ENCODE results near the gene CD300LB.
A peak's percentile ranks its signal among the peaks of the same experiment; 100 is the strongest.
"Not testable (repeated sequence)": the region's sequence is repeated elsewhere in the genome, so short reads cannot be mapped to it uniquely, and the experiment has no call there.

CD300LB gene

DNA sequence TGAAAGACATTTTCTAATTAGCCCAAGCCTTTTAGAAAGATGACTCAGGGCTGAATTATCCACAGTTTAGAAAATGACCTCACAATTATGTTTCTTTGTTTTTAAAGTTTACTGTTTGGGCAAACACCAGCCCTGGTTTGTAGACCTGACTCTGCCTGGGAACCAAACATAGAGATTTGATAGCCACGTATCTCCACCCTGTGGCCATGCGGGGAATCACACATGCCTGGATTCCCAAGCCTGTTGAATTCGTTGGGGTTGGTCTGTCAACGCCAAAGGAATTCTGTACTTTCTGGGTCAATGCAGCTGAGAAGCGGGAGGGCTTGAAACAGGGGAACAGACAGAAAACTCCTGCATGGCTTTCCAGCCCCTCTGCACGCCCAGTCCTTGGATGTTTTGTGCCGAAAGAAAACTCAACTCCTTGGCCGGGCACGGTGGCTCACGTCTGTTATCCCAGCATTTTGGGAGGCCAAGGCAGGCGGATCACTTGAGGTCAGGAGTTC is 37.9 kb downstream of the CD300LB start:
- peak; percentile 52 for DNase-seq (ENCODE audit: low read depth)

DNA sequence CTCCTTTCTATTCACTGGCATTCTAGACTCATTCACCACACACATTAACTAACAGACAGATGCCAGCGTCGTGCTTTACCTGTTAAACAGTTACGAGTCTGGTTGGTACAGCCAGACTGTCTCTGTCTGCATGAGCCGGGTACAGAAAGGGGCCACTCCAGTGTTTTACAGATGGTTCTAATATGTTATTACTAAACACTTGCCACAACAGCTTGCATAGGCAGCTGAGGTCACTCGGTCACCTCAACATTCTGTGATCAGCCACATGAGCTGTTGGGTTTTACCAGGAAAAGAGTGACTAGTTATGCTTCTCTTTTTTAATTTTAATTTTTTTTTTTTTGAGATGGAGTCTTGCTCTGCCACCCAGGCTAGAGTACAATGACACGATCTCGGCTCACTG is 39.6 kb downstream of the CD300LB start:
- no peak for DNase-seq (ENCODE audit: low read depth)

GRCh38 chr17:74490716-74491115 is 40.6 kb downstream of the CD300LB start:
- DNase-seq (ENCODE audit: low read depth) = no peak

- DNase-seq (ENCODE audit: low read depth) = not testable (repeated sequence)
Measured at GRCh38 chr17:74488276-74488675, 43.0 kb downstream of the CD300LB start.

GRCh38 chr17:74485841-74486240 is 45.4 kb downstream of the CD300LB start:
- DNase-seq (ENCODE audit: low read depth) = no peak

DNA sequence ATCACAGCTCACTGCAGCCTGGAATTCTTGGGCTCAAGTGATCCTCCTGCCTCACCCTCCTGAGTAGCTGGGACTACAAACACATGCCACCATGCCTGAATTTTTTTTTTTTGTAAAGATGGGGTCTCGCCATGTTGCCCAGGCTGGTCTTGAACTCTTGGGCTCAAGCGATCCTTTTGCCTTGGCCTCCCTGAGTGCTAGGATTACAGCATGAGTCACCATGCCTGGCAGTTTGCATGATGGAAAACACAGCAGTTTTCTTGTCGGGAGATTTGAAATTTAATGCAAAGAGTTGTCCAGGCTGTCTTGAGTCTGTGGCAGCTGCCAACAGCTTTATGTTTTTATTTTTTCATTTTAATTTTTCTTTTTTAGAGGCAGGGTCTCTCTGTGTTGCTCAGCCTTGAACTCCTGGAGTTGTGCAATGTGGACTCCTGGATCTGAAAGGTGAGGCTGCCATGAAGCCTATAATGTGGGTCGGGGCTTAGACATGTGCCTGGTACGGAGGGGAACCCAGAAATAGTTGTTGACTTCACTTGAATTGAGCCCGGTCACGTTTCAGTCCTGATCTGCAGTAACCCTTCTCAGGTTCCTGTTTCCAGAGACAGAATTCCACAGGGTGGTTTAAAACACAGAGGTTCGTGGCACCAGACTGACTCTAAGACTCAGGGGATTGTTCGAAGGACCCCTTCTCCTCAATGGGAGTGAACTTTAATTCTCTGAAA is 46.1 kb downstream of the CD300LB start:
- DNase-seq (ENCODE audit: low read depth) = no peak

DNA sequence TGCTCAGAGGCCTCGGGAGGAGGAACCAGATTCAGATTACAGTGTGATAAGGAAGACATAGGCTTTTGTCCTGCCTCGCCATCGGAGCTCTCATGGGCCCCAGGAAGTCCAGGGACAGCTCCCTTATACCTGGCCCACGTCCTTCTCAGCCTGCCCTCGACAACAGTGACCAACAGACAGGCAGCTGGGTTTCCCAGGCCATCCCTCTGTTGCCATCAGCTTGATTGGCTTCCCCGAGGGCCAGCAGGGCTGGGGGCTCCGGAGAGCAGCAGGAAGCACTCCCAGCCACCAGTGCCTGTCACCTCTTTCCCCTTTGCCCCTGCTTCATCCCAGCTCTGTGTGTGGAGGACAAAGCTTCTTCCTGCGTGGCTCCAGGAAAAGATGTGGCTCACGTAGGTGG is 47.2 kb downstream of the CD300LB start:
- DNase-seq (ENCODE audit: low read depth) = no peak

- DNase-seq (ENCODE audit: low read depth) = no peak
Measured at GRCh38 chr17:74481621-74482020, 49.7 kb downstream of the CD300LB start.

DNA sequence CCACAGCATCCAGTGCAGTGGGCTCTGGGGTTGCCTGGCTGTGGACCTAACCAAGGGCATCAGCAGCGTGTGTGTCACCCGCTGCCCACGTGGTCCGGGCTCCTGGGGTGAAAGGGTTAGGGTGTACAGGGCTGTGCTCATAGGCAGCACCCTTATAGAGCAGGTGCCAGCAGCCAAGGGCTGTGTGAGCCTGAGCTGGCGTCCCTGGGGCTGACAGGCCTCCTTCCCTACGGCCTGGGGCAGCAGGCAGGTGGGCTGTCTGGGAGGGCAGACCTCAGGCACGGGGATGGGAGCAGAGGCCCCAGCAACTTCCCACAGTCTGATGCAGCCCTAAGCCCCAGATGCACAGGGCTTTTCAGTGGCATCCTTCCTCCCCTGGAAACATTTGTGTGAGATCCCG is 51.0 kb downstream of the CD300LB start:
- DNase-seq (ENCODE audit: low read depth) = no peak

GRCh38 chr17:74478420-74479100 is 52.7 kb downstream of the CD300LB start:
- no peak for DNase-seq (ENCODE audit: low read depth)

DNA sequence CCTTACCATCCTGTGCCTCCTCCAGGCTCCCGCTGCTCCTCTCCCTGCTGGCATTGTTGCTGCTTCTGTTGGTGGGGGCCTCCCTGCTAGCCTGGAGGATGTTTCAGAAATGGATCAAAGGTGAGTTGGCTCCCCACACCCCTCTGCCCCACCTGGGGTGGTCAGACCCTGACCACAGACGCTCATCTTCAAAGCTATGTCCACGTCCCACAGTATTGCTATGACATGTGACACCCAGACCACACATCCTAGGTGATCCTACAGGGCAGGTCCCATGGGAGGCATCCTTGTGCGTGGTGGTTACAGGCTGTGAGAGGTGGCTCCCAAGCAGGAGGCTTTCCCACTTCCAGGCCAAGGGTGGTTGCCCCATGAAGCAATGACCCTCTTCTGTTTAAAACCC is 53.9 kb downstream of the CD300LB start:
- DNase-seq (ENCODE audit: low read depth) = no peak

DNA sequence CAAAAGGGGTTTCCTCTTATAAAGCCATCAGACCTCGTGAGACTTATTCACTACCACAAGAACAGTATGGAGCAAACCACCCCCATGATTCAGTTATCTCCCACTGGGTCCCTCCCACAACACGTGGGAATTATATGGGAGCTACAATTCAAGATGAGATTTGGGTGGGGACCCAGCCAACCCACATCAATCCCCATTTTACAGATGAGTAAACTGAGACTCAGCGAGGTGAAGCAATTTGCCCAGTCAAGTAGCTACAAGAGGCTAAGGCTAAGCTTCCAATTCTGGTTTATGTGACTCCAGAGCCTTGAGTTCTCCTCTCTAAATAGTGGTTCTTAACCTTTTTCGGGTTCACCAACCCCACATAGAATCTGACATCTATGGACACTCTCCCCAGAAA is 56.1 kb downstream of the CD300LB start:
- no peak for DNase-seq (ENCODE audit: low read depth)

DNA sequence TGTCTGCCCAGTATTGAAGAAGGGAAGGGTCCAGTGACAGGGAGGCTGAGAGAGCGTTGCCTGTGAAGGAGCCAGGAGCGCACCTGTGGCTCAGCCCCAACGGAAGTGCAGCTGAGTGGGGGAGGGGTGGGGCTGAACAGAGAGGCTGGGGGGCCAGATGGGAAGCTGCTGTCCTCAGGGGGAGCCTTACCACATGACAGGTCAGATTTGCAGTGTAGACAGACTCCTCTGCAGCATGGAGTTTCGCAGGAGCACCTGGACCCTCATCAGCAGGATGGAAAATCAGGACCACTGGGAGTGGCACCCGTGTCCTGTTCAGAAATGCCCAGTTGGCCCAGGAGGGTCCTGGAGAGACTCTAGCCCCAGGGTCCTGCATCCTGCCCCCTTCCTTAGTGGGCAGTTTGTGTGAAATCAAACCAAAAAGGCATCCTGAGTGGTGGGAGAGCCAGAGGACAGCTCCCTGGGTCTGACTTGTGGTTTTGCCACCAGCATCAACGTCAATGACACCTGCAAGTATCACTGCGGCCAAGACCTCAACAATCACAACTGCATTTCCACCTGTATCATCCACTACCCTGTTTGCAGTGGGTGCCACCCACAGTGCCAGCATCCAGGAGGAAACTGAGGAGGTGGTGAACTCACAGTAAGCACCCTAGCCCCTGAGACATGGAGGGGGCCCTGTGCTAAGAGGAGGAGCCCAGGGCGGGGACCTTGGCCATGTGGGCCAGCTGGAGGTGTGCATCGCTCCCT is 57.1 kb downstream of the CD300LB start:
- no peak for DNase-seq (ENCODE audit: low read depth)

DNA sequence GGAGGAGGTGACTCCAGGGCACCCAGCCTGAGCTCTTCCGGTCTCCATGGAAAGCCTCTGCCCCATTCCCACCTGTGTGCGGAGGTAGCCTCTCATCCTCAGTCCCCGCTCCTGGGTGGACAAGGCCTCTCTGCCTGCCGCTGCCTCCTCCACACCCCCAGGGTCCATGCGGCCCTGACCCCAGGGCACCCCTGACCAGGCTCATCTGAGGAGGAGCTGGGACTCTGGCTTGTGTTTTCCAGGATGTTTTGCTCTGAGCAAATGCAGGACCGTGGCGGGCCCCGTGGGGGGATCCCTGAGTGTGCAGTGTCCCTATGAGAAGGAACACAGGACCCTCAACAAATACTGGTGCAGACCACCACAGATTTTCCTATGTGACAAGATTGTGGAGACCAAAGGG is 58.0 kb downstream of the CD300LB start:
- no peak for DNase-seq (ENCODE audit: low read depth)

DNA sequence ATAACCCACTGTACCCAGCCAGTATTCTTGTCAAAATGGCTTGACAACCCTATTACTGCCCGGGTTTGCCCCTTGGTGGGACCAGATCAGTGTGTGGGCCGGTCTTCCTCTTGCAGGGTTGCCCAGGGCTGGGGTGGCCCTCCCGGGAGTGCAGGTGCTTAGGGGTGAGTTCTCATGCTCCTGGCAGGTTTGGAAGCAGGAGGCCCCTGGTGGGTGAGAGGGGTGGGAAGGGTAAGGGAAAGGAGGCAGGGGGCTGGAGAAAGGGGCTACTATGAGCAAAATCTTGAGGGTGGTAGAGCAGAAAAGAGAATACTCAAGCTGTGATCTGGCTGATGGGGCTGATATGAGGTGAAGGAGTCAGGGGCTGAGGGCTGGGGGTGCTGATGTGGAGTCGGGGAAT is 58.4 kb downstream of the CD300LB start:
- DNase-seq (ENCODE audit: low read depth) = no peak

DNA sequence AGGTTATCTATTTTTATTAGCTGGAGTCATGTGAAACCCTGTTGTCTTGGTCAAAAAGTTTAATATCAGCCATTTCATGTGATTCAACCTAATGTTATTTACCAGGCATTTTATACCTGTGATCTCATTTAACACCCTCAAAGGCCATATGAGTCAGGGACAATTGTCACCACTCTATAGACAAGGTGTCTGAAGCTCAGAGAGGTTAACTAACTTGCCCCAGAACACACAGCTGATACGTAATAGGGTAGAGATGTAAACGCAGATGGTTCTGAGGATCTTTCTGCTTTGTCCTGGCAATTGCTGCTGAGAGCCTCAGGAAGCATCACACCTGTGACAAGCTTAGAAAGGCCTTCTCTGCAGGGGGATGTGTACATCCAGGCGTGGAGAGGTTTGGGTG is 59.9 kb downstream of the CD300LB start:
- DNase-seq (ENCODE audit: low read depth) = no peak
